Measurements from ENCODE around the gene MEST.

The MEST gene, protein sequence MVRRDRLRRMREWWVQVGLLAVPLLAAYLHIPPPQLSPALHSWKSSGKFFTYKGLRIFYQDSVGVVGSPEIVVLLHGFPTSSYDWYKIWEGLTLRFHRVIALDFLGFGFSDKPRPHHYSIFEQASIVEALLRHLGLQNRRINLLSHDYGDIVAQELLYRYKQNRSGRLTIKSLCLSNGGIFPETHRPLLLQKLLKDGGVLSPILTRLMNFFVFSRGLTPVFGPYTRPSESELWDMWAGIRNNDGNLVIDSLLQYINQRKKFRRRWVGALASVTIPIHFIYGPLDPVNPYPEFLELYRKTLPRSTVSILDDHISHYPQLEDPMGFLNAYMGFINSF

DNA sequence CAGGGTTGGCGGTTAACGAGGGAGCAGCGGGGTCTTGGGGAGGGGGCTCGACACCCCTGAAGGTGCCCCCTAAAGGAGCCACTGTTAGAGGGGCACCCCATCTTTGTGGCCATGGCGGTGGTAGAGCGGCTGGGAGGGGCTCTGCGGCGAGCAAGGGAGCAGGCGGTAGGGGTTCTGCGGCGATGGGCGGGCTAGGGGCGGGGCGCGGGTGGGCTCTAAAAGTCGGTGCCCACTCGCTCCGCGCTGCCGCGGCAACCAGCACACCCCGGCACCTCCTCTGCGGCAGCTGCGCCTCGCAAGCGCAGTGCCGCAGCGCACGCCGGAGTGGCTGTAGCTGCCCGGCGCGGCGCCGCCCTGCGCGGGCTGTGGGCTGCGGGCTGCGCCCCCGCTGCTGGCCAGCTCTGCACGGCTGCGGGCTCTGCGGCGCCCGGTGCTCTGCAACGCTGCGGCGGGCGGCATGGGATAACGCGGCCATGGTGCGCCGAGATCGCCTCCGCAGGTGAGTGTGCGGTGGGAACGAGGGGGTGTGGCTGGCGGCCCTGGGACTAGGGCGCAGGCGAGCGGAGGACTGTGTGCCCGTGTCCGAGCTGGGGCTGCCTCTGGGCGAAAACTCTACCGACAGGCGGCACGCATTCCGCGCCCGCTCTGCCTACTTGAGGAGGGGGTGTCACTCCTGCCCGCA is at the start of gene MEST:
TSS of gene MEST (plus strand) at position 245 of the 682 bp plus-strand sequence. CDS start at position 474, 229 bp downstream.
- H3K27ac ChIP-seq (ENCODE audit: low read depth, low read length), result no peak within 1 kb of the TSS
- no peaks in the 10 kb centered on the region for H3K27me3 ChIP-seq (ENCODE audit: low read length)
- H3K9ac ChIP-seq (ENCODE audit: low read length), result no peak within 1 kb of the TSS
- H4K20me1 ChIP-seq (ENCODE audit: low read depth, low read length), result no peaks in the 10 kb centered on the region
- TF ChIP-seq, protein P1, sequence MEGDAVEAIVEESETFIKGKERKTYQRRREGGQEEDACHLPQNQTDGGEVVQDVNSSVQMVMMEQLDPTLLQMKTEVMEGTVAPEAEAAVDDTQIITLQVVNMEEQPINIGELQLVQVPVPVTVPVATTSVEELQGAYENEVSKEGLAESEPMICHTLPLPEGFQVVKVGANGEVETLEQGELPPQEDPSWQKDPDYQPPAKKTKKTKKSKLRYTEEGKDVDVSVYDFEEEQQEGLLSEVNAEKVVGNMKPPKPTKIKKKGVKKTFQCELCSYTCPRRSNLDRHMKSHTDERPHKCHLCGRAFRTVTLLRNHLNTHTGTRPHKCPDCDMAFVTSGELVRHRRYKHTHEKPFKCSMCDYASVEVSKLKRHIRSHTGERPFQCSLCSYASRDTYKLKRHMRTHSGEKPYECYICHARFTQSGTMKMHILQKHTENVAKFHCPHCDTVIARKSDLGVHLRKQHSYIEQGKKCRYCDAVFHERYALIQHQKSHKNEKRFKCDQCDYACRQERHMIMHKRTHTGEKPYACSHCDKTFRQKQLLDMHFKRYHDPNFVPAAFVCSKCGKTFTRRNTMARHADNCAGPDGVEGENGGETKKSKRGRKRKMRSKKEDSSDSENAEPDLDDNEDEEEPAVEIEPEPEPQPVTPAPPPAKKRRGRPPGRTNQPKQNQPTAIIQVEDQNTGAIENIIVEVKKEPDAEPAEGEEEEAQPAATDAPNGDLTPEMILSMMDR (IDR thresholded peaks at IDR 0.05; ENCODE audit: insufficient read depth, low read length, poor library complexity, severe bottlenecking), result no peak
- TF ChIP-seq EZH2phosphoT487 (conservative IDR thresholded peaks at IDR 0.05; ENCODE audit: low read length), result no peak
- peaks cover 5% of the 10 kb centered on the region; the same call in 1 of the 2 replicates for H3F3A ChIP-seq (ENCODE audit: insufficient read depth)
- no peaks in the 10 kb centered on the region for H3K79me2 ChIP-seq (ENCODE audit: insufficient read depth, low read length)
- H3K9me2 ChIP-seq (replicated peaks; ENCODE audit: insufficient read depth, low read length), result no peaks in the 10 kb centered on the region
- peaks cover 7% of the 10 kb centered on the region; the same call in 1 of the 2 replicates for H3K9me3 ChIP-seq (ENCODE audit: insufficient read depth, low read length)
- H3K4me3 ChIP-seq (ENCODE audit: insufficient read depth, low read length, poor library complexity, severe bottlenecking), result no peak within 1 kb of the TSS
- H3K4me2 ChIP-seq (ENCODE audit: low read depth, low read length, poor library complexity, severe bottlenecking), result no peak within 1 kb of the TSS
- H3K36me3 ChIP-seq (ENCODE audit: low read length), result no peaks in the 10 kb centered on the region
- no peak within 1 kb of the TSS for H2AFZ ChIP-seq (ENCODE audit: low read depth, low read length, severe bottlenecking)

DNA sequence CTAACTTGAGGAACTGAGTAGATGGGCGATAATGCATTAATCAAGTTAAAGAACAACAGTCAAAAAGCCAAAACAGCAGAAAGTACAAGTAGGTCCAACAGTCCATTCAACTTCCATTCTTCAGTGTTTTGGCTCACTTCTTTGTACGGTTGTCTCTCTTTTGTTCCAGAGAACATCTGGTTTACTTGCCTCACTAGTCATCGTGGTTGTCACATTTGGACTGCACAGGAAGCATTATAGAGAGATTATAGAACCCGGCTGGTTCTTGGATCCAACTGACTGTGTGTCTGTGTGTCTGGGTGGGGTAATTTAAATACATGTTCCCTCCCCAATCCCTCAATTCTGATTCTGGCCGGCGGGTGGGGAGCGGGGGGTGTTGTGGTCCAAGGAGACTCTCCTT is 49.3 kb upstream of the MEST start:
- TF ChIP-seq, protein P1 (IDR thresholded peaks at IDR 0.05; ENCODE audit: insufficient read depth, low read length, poor library complexity, severe bottlenecking), result no peak
- no peak for TF ChIP-seq EZH2phosphoT487 (conservative IDR thresholded peaks at IDR 0.05; ENCODE audit: low read length)
- Histone ChIP-seq H2AFZ (ENCODE audit: low read depth, low read length, severe bottlenecking) (peak overlapping the region; percentile 85), H3K27me3 (ENCODE audit: low read length) (no peaks in the 10 kb centered on the region), H3K36me3 (ENCODE audit: low read length) (no peaks in the 10 kb centered on the region), H4K20me1 (ENCODE audit: low read depth, low read length) (no peaks in the 10 kb centered on the region), H3K4me3 (ENCODE audit: insufficient read depth, low read length, poor library complexity, severe bottlenecking) (no peak overlapping the region), H3K79me2 (ENCODE audit: insufficient read depth, low read length) (peaks cover 10% of the 10 kb centered on the region), H3F3A (ENCODE audit: insufficient read depth) (peaks cover 10% of the 10 kb centered on the region; the same call in 1 of the 2 replicates), H3K9me2 (replicated peaks; ENCODE audit: insufficient read depth, low read length) (no peaks in the 10 kb centered on the region), H3K4me2 (ENCODE audit: low read depth, low read length, poor library complexity, severe bottlenecking) (no peak overlapping the region), H3K9me3 (ENCODE audit: insufficient read depth, low read length) (no peaks in the 10 kb centered on the region), H3K9ac (ENCODE audit: low read length) (no peak overlapping the region), H3K27ac (ENCODE audit: low read depth, low read length) (no peak overlapping the region)

DNA sequence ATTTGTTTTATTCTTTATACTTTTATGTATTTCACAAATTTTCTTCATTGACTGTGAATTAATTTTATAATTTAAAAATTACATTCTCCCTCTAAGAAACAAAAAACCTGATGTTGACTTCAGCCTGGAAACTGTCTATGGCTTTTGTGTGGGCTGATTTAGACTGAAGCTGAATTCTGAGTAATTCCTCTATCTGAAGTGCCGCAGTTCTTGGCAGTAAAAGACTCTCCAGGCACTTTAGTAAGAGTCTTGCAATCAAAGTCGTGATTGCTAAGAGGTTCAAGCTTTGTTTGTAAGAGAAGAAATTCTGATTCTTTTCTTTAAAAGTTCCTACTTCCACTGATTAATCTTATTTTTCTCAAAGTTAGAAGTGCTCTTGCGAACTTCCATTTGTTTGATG is 47.7 kb upstream of the MEST start:
- H4K20me1 ChIP-seq (ENCODE audit: low read depth, low read length), result no peaks in the 10 kb centered on the region
- H3K36me3 ChIP-seq (ENCODE audit: low read length), result no peaks in the 10 kb centered on the region
- H3K9ac ChIP-seq (ENCODE audit: low read length), result no peak overlapping the region
- H3K27me3 ChIP-seq (ENCODE audit: low read length), result no peaks in the 10 kb centered on the region
- no peaks in the 10 kb centered on the region for H3K9me3 ChIP-seq (ENCODE audit: insufficient read depth, low read length)
- H2AFZ ChIP-seq (ENCODE audit: low read depth, low read length, severe bottlenecking), result no peak overlapping the region
- no peaks in the 10 kb centered on the region for H3K9me2 ChIP-seq (replicated peaks; ENCODE audit: insufficient read depth, low read length)
- no peak overlapping the region for H3K4me3 ChIP-seq (ENCODE audit: insufficient read depth, low read length, poor library complexity, severe bottlenecking)
- TF ChIP-seq EZH2phosphoT487 (conservative IDR thresholded peaks at IDR 0.05; ENCODE audit: low read length), result no peak
- TF ChIP-seq, protein P1 (IDR thresholded peaks at IDR 0.05; ENCODE audit: insufficient read depth, low read length, poor library complexity, severe bottlenecking), result no peak
- H3K27ac ChIP-seq (ENCODE audit: low read depth, low read length), result no peak overlapping the region
- H3K79me2 ChIP-seq (ENCODE audit: insufficient read depth, low read length), result peaks cover 7% of the 10 kb centered on the region
- H3K4me2 ChIP-seq (ENCODE audit: low read depth, low read length, poor library complexity, severe bottlenecking), result no peak overlapping the region
- H3F3A ChIP-seq (ENCODE audit: insufficient read depth), result peaks cover 1% of the 10 kb centered on the region; the same call in 1 of the 2 replicates

All from SU-DHL-6 (cell line).